Upper lobe of left lung (tissue), 4 donors: ENCODE data around the gene RNF44.

Experiments used
- CTCF ChIP-seq, 6 experiments: fragments of 450-650 bp in 4 of 6; fragments of 200-600 bp in 2 of 6; sonication (generic) in 2 of 6; IDR thresholded peaks; one replicate each; pipeline ENCODE4 v1.5.1; 2016 to 2019; ENCODE audit warnings: antibody characterized with exemption in 6 of 6
- POLR2A ChIP-seq, 4 donors: fragments of 450-650 bp; IDR thresholded peaks; one replicate each; pipeline ENCODE4 v1.5.1; 2016 to 2017; ENCODE audit warnings: antibody characterized with exemption in 4 of 4, mild to moderate bottlenecking in 2 of 4

DNA sequence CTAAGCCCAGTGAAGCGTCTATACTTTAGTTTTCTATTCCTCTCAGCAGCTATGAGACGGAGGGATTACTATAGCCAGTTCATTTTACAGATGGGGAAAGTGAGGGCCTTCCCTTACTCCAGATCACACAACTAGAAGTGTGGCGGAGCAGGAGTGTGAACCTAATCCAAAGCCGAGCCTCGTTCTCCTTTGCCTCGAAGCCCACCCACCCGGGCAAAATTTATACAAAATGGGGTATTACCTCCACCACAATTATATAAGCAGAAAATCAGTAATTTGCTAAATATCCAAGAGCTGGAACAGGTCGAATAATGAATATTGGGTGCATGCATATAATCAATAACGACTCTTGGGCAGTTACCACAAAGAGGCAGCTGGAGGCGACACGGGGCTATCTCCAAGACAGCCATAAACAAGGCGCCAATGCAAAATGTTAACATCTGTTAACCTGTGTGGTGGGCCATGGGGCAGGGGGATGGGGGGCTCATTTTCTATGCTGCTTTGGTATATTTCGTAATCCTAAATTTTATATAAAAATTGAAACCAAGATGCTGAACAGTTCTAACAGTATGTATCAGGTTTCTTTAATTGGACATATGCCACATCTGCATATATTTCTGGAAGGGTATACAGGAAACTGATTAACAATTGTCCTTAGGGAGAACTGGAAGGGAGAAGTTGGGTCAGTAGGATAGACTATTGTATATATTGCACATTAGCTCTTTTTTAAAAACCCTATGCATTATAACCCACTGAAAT lies 1.2 kb upstream of the RNF44 start:
- no peak for TF ChIP-seq CTCF (IDR thresholded peaks at IDR 0.05)
- no peak for TF ChIP-seq POLR2A (IDR thresholded peaks at IDR 0.05)
